GM18951 (cell line): ENCODE measurements around the gene GALNT10.

Experiments
- POLR2A ChIP-seq: IDR thresholded peaks from 4 replicates; pipeline ENCODE4 v1.6.1; 2011; ENCODE audit warnings: mild to moderate bottlenecking; ENCODE audit not compliant: insufficient read length, insufficient read depth; ENCODE audit errors: extremely low read depth
- in situ Hi-C: fragments of 300-500 bp; cut with MboI; formaldehyde crosslinking; loops from one replicate; pipeline ENCODE4 v1.12.0; 2022; ENCODE audit warnings: low sequenced_read_pairs, mixed read lengths, inconsistent platforms; ENCODE audit not compliant: unreplicated experiment

GALNT10 gene

DNA sequence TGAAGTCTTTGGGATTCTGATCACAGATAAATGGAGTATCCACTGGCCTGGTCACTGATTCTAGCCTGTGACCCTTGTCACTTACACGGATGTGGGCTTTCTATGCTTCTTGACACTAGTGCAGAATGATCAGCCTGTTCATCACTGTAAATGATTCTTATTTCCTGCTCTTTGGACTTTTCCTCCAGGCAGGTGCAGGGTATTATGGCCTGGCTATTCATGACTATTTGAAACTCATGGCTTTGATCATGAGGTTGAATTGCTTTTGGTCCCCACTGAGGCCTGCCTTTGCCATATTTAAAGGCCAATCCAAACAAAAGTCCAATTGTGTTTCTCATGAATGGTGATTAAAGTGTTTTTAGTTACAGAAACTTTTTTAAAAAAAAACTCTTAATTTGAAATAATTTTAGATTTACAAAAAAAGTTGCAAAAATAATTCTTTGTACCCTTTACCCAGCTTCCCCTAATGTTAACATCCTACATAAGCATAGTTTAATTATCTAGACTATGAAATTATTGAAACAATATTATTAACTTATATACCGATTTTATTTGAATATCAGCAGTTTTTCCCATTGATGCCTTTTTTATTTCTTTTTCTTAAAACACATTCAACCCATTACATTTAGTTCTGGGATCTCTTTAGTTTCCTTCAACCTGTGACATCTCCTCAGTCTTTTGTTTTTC lies 68.1 kb downstream of the GALNT10 start:
- TF ChIP-seq POLR2A = no peak
- in situ Hi-C loops = no loop called here

DNA sequence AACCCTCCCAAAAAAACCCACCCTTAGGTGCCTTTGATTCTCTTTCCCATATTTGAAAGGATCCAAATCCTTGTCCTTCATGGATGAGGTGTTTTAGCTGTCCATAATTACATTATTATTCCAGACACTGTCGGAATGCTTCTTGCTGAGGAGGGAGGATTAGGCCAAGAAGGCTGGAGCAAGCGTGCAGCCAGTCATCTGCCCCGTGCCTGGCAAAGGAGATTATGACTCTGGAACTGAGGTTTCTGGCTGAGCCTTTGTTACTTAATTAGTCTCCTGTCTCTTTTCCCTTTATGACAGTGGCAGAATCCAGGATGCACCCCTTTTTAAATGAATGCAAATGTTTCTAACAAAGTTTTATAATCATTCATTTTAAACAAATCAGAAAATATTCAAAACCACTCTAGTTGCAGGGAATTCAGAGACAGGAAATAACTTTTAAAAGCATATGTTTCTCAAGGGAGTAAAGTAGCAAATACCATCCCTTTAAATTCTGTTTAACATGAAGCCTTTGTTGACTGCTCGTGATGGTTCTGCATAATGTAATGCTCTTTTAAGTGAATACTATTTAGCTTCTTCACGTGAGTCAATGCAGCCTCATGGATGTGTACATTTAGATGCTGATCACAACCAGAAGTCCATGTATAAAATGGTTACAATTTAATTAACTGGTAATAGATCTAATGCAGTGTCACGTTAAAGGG lies 69.8 kb downstream of the GALNT10 start:
- TF ChIP-seq POLR2A = no peak
- in situ Hi-C loops = no loop called here

GRCh38 chr5:154262342-154262741 lies 71.8 kb downstream of the GALNT10 start:
- in situ Hi-C loops = no loop called here
- TF ChIP-seq POLR2A = no peak

DNA sequence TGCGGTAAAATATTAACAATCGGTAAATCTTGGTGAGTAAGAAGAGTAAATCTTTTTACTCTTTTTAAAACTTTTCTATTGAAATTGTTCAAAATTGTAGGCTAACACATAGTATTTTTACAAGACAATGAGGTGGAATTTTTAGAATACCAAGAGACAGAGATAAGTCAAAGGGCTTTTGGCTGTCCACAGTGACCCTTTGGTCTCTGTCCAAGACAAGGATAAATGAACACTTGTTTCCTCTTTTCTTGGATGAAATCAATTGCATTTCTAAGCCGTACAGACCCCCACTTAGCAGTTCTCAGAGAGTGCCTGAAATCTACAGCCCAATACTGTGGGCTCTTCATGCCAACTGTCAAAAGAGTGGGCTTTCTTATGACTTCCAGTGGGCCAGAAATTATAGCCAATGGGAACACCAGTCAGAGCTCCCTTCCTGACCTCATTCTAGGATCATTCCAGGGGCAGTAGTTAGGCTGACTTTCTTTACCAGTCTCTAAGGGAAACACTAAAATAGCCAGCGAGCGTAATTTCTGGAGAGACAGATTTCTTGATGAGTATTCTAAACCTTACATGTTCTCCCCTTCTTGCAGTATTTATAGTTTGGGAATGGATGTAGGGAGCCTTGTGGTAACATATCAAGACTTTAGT lies 74.1 kb downstream of the GALNT10 start:
- in situ Hi-C loops = no loop called here
- TF ChIP-seq POLR2A = no peak

DNA sequence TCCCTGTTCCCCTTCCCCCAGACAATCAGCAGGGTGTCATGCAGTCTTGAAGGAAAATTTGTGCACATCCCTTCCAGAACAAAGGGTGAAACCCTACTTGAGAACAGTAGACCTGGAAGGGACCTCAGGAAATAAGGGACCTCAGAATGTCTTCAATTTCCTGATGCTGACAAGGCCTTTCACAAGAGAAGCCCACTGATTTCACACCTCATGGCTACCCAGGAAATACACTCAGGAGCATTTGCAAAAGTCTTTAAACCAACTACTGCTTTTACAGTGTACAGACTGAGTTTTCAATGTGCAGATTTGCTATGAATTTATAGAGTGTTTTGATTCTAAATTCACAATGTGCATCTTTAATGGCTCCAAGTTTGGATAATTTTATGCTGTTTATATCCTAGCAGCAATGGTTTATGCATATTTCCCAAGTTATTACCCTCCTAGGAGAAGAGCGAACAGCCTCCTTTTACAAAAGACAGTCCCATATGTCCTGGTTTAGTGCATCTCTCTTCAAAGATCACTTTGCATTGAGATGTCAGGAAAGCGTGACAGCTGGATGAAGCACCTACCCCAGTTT lies 74.8 kb downstream of the GALNT10 start:
- TF ChIP-seq POLR2A = no peak
- in situ Hi-C loops = no loop called here

DNA sequence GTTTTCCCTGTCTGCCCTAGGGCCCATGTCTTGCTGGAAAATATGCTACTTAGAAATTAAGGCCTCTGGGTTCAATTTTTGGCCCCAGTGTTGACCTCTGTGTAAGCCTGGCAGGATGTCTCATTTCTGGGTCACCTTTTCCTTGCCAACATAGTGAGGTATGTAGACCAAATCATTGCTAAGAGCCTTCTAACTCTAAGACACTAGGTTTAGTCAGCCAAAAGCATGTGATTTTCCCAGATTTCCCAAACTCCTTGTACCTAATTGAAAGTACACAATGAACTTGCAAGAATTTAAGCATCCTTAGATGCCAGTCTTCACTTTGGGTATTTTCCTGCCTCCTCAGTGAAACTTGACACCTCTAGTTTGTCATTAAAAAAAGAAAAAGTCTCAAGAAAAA lies 77.0 kb downstream of the GALNT10 start:
- in situ Hi-C loops = no loop called here
- TF ChIP-seq POLR2A = no peak

GRCh38 chr5:154268073-154268472 lies 77.5 kb downstream of the GALNT10 start:
- no peak for TF ChIP-seq POLR2A
- in situ Hi-C loops = no loop called here

DNA sequence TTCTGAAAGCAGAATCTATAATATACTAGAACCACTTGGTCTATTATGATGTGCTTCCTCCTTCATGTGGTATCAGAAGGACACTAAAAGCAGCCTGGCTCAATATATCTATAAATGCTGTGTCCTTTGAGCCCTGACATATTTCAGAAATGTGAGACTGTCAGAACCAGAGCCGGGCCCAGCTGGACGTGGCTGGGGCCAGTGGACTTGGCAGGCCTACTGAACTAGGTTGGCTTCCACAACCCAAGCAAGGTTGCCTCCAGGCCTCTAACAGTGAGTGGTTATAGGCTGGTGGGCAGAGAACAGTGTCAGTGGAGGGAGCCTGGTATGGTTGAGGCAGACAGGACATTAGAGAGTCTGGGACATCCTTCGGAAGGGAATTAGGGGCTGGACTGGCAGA lies 78.9 kb downstream of the GALNT10 start:
- TF ChIP-seq POLR2A = no peak
- in situ Hi-C loops = no loop called here

DNA sequence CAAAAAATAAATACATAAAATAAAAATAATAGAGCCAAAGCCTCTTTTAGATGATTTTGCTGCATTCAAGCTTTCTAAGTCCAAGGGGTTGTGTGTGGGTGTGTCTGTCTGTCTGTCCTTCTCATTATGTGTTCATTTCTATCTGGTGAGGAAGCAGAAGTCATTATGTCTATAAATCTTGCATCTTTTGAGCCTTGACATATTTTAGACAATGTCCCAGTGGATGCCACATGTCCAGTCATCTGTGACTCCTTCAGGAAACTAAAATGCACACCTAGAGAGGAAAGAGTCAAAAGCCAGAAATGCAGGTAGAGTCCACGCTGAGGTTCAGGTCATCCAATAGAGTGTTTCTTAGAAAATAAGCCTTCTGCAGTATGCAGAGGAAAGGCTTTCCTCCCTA lies 80.9 kb downstream of the GALNT10 start:
- in situ Hi-C loops = no loop called here
- no peak for TF ChIP-seq POLR2A

- in situ Hi-C loops = no loop called here
- no peak for TF ChIP-seq POLR2A
These were observed 81.5 kb downstream of the GALNT10 start for GRCh38 chr5:154271936-154272514.

- in situ Hi-C loops = no loop called here
- TF ChIP-seq POLR2A = no peak
These were observed 82.6 kb downstream of the GALNT10 start for GRCh38 chr5:154273028-154273617.

- in situ Hi-C loops = no loop called here
- TF ChIP-seq POLR2A = no peak
These were observed 83.7 kb downstream of the GALNT10 start for GRCh38 chr5:154273963-154274827.
